ENCODE measurements around the gene FGD4.

GRCh38 chr12:32357601-32358249 lies 41.6 kb upstream of the FGD4 start:
- TF ChIP-seq EZH2 (IDR thresholded peaks at IDR 0.05; ENCODE audit: borderline replicate concordance, low read depth, low read length, severe bottlenecking) = no peak
- no peak for TF ChIP-seq CTCF (IDR thresholded peaks at IDR 0.05; ENCODE audit: extremely low read depth in 1 of 2, insufficient read depth in 1 of 2, low read depth in 1 of 2, low read length in 2 of 2)
- TF ChIP-seq JUN (IDR thresholded peaks at IDR 0.05; ENCODE audit: borderline replicate concordance, insufficient read depth, insufficient read length, low read depth) = no peak
- TF ChIP-seq MAX (IDR thresholded peaks at IDR 0.05; ENCODE audit: insufficient read depth, insufficient read length) = no peak
- TF ChIP-seq POLR2AphosphoS5 (IDR thresholded peaks at IDR 0.05; ENCODE audit: insufficient read depth, low read depth, low read length) = no peak
- TF ChIP-seq POLR2A (IDR thresholded peaks at IDR 0.05; ENCODE audit: low read depth, low read length) = no peak
- no peak for TF ChIP-seq MYC (IDR thresholded peaks at IDR 0.05; ENCODE audit: low read depth, low read length)
- no peak for TF ChIP-seq FOS (IDR thresholded peaks at IDR 0.05; ENCODE audit: borderline replicate concordance, insufficient read depth, low read length)

Data from endothelial cell of umbilical vein (primary cell).